Measurements from ENCODE around the gene CA5B. TPM values are rescaled to one million over a fixed set of nuclear protein-coding genes. Genes with fewer than 3 reads are reported as not detected.

Gene CA5B
- total RNA-seq, 4 donors from 2014 or later = 9.9 to 31.6 (median 14.9) TPM

DNA sequence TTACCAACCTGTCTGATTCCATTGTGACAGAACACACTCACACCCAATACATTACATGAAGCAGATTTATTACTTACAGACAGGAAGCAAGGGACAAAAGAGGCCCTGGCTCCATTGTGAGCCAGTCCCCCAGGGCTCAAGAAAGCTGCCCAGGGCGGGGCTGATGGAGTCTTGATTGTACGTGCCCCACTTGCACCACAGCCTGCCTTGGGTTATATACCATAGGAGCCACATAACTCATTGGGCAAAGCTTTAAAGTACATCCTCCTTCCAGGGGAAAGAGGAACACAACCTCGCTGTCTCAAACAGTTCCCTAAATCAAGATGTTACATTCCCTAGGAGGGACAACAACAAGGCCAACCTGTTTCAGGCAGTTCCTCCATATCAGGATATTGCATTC, 48.8 kb downstream of the CA5B start:
- Histone ChIP-seq H3K4me3 (replicated peaks in 1 of 3) (no peak overlapping the region), H3K36me3 (peaks cover 0 to 6% of the 10 kb centered on the region in 2 donors), H3K4me1 (peaks cover 4 to 11% of the 10 kb centered on the region in 2 donors), H3K27me3 (no peaks in the 10 kb centered on the region), H3K9me3 (no peaks in the 10 kb centered on the region), H3K27ac (no peak overlapping the region)
- no peak for DNase-seq
- intact Hi-C loops (cut with DNase I) = no loop called here
- 83 to 97% methylated on average over 2 to 3 of the region's 3 CpGs for WGBS, 2 donors
- TF ChIP-seq, protein P1, sequence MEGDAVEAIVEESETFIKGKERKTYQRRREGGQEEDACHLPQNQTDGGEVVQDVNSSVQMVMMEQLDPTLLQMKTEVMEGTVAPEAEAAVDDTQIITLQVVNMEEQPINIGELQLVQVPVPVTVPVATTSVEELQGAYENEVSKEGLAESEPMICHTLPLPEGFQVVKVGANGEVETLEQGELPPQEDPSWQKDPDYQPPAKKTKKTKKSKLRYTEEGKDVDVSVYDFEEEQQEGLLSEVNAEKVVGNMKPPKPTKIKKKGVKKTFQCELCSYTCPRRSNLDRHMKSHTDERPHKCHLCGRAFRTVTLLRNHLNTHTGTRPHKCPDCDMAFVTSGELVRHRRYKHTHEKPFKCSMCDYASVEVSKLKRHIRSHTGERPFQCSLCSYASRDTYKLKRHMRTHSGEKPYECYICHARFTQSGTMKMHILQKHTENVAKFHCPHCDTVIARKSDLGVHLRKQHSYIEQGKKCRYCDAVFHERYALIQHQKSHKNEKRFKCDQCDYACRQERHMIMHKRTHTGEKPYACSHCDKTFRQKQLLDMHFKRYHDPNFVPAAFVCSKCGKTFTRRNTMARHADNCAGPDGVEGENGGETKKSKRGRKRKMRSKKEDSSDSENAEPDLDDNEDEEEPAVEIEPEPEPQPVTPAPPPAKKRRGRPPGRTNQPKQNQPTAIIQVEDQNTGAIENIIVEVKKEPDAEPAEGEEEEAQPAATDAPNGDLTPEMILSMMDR (IDR thresholded peaks at IDR 0.05) = no peak
- TF ChIP-seq POLR2A (IDR thresholded peaks at IDR 0.05) = no peak

DNA sequence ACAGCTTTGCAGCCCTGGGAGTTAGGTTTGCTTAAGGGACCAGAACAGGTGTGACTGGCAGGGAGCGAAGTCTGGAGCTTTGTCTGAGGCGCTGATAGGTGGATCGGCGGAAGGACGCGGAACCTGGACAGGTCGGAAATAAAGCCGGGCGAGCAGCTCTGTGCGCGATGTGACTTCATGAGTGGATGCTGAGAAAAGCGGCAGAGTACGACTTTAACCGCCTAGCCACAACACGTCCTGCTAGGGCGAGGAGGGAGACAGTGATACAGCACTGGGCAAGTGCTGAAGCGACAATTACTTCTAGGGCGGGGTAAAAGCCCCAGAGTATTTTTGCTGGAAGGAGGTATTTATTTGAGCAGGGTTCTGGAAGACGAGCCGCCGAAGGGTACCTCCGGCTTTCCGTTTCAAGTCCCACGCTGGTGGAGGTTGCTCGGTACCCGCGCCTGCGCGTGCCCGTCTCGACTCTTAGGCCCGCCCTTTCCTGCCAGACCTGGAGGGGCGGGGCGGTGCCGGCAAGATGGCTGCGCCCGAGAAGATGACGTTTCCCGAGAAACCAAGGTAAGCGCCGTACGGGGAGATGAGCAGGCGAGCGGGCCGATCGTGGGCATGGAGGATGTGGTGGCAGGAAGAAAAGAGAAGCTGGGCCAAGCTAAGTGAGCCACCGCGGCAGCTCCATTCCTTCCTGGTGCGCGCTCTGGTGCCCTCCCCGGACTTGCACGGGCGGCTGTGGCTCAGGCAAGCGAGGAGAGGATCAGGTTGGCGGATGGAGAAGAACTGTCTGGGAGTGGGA, 52.1 kb downstream of the CA5B start, which contains the start of gene ZRSR2:
ZRSR2 (plus strand) TSS at position 506 of the 790 bp plus-strand sequence; CDS start at position 518, 12 bp downstream.
- Histone ChIP-seq H3K4me3 (replicated peaks in 1 of 3) (peak within 1 kb of the TSS in 2 of 3 donors; percentile 13 to 79), H3K27me3 (no peaks in the 10 kb centered on the region), H3K27ac (peak within 1 kb of the TSS; percentile 6 to 86 (median 79)), H3K36me3 (peaks cover 0 to 2% of the 10 kb centered on the region in 2 donors), H3K9me3 (no peaks in the 10 kb centered on the region), H3K4me1 (peaks cover 4 to 11% of the 10 kb centered on the region in 2 donors)
- peak in 1 of 2 donors; percentile 81 for TF ChIP-seq POLR2A (IDR thresholded peaks at IDR 0.05)
- TF ChIP-seq, protein P1 (IDR thresholded peaks at IDR 0.05) = no peak
- 0% methylated on average over 5 to 19 of the region's 55 CpGs for WGBS, 2 donors
- DNase-seq = peak; percentile 84
- intact Hi-C loops (cut with DNase I) = no loop called here

DNA sequence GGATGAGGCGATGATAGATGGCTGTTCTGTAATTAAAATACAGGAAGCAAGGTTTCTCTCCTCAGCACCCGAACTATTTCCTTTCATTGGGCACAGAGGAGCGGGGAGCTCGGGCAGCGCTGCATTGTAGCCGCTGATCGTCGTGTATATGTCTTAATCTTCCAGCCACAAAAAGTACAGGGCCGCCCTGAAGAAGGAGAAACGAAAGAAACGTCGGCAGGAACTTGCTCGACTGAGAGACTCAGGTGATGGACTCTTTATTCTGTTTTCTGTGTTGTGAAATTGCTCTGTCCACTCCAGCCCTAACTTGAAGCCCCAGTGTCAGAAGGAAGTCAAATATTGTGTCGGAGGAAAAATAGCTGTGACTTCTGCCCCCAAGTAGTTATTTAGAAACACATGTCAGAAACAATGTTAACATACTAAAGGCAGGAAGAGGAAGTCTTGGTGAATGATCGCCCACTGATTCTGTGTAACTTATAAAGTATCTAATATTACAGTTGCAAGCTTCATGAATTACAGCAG, 52.8 kb downstream of the CA5B start:
- TF ChIP-seq POLR2A (IDR thresholded peaks at IDR 0.05) = no peak
- TF ChIP-seq, protein P1 (IDR thresholded peaks at IDR 0.05) = no peak
- DNase-seq = no peak
- Histone ChIP-seq H3K4me1 (peaks cover 4 to 11% of the 10 kb centered on the region in 2 donors), H3K9me3 (no peaks in the 10 kb centered on the region), H3K36me3 (no peaks in the 10 kb centered on the region), H3K4me3 (replicated peaks in 1 of 3) (peak overlapping the region in 2 of 3 donors; percentile 13 to 79), H3K27ac (peak overlapping the region; percentile 6 to 86 (median 79)), H3K27me3 (no peaks in the 10 kb centered on the region)
- 1 to 4% methylated on average over 2 to 15 of the region's 15 CpGs for WGBS, 2 donors
- intact Hi-C loops (cut with DNase I) = no loop called here

DNA sequence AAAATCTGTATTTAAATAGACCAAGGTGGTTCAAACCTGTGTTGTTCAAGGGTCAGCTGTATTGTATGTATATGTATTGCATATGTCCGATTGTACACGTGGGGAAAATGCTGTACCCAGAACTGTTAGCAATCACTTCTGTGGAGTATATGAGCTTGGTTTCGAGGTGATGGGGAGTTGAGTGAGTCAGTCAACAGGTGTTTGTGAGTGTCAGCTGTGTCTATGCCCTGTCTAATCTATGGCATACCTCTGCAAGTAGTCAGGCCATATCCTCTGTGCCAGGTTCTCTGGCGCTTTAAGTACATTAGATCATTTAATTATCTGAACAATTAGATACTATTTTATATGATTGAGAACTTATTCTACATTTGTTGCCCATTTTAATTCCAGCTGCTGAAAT, 59.6 kb downstream of the CA5B start:
- Histone ChIP-seq H3K27me3 (no peaks in the 10 kb centered on the region), H3K36me3 (peaks cover 0 to 6% of the 10 kb centered on the region in 2 donors), H3K4me3 (replicated peaks in 1 of 3) (no peak overlapping the region), H3K4me1 (no peaks in the 10 kb centered on the region), H3K9me3 (no peaks in the 10 kb centered on the region), H3K27ac (no peak overlapping the region)
- no peak for DNase-seq
- WGBS, 2 donors = 92 to 97% methylated on average over 4 of the region's 4 CpGs
- no peak for TF ChIP-seq POLR2A (IDR thresholded peaks at IDR 0.05)
- TF ChIP-seq, protein P1 (IDR thresholded peaks at IDR 0.05) = no peak
- intact Hi-C loops (cut with DNase I) = no loop called here

DNA sequence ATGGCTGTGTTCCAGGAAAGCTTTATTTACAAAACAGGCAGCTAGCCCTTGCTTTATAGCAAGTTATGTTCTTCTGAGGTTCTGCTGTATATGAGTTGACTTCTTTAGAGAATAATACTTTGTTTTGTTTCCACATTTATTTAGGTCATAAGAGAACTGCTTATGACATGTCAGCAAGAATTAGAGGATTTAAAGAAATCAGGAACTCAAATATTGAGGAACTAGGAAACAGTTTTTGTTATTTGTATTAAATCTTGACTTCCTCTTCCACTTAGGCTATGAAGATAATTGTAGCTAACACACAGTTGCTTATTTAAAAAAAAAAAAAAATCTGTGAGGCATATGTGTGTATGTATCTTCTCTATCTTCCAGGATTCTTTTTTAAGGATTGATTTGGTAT, 66.5 kb downstream of the CA5B start:
- intact Hi-C loops (cut with DNase I) = no loop called here

More for the DNA sequence above, 66.5 kb downstream of the CA5B start:
- no peaks in the 10 kb centered on the region for H3K9me3 ChIP-seq
- no peak overlapping the region for H3K4me3 ChIP-seq (replicated peaks in 1 of 3)
- TF ChIP-seq, protein P1 (IDR thresholded peaks at IDR 0.05) = no peak
- TF ChIP-seq POLR2A (IDR thresholded peaks at IDR 0.05) = no peak
- no peak for DNase-seq
- H3K36me3 ChIP-seq = peaks cover 24 to 31% of the 10 kb centered on the region in 2 donors
- no peak overlapping the region for H3K27ac ChIP-seq
- H3K4me1 ChIP-seq = no peaks in the 10 kb centered on the region
- no peaks in the 10 kb centered on the region for H3K27me3 ChIP-seq

All from thyroid gland (tissue), 4 donors.